Subcutaneous adipose tissue (tissue), 4 donors: ENCODE data around the gene GCSH. TPM values are rescaled to one million over a fixed set of nuclear protein-coding genes. Genes with fewer than 3 reads are reported as not detected.

Source experiments
- total RNA-seq, 4 donors: library from RNA; depleted of rRNA; stranded (reverse); fragments of >200 nt; gene quantifications; one replicate each; pipeline ENCODE4 v1.1.0, GENCODE V29; 2016
- TF ChIP-seq, protein P1 (sequence below): fragments of 450-650 bp; IDR thresholded peaks from one replicate; pipeline ENCODE4 v1.5.1; 2016; ENCODE audit warnings: low read depth, mild to moderate bottlenecking, control low read depth, antibody characterized with exemption, moderate library complexity

The GCSH gene
- total RNA-seq, 4 donors from 2014 or later, result 22.8 to 57.1 (median 41.5) TPM

DNA sequence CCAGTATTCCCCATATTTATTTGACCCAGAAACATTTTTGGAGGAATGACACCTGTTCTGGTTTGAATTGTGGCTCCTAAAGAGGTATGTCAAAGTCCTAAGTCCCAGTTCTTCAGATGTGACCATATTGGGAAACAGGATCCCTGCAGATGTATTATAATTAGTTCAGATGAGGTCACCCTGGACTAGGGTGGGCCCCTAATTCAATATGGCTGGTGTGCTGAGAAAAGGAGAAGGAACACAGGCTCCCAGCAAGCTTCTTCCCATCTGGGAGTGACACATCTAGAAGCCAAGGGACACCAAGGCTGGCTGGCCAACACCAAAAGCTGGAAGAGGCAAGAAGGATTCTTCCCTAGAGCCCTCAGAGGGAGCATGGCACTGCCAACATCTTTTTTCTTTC is 3.8 kb upstream of the GCSH start:
- TF ChIP-seq, protein P1, sequence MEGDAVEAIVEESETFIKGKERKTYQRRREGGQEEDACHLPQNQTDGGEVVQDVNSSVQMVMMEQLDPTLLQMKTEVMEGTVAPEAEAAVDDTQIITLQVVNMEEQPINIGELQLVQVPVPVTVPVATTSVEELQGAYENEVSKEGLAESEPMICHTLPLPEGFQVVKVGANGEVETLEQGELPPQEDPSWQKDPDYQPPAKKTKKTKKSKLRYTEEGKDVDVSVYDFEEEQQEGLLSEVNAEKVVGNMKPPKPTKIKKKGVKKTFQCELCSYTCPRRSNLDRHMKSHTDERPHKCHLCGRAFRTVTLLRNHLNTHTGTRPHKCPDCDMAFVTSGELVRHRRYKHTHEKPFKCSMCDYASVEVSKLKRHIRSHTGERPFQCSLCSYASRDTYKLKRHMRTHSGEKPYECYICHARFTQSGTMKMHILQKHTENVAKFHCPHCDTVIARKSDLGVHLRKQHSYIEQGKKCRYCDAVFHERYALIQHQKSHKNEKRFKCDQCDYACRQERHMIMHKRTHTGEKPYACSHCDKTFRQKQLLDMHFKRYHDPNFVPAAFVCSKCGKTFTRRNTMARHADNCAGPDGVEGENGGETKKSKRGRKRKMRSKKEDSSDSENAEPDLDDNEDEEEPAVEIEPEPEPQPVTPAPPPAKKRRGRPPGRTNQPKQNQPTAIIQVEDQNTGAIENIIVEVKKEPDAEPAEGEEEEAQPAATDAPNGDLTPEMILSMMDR, result no peak

DNA sequence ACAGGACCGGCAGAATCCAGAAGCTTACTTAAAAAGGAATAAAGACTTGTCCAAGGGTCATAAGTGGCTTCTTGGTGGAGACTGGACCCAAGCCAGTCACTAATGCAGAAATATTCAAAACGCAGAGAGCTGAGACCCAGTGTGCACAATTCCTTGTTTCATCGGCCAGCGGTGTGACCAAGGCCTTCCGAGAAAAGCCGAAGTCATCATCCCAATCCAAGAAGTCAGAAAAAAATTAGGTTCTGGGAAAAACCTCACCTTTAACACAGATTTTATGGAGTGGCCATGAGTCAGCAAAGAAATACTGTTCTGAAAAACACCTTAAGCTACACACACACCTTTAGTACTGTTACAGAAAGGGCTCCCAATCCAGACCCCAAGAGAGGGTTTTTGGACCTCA is 1.0 kb upstream of the GCSH start:
- TF ChIP-seq, protein P1, result no peak

DNA sequence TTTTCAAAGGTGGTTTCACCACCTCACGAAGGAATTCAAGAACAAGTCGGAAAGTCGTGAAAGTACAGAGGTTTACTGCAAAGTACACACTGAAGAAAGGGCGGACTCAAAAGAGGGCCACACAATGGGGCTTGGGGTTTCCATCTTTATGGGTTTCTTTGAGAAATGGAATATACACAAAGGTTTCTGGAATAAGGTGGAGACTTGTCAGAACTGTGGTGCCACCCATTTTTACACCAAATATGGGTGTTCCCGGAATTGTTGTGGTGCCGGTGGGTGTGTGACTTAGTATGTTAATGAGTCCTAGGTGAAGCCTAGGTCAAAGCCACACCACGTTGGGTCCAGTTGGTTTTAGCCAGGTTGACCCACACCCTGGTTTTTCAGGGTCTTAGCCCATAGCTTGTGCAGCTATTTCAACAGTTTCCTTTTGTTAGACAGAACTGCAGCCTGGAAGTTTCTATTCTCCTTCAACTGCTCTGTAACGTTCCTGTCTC is 567 bp upstream of the GCSH start:
- TF ChIP-seq, protein P1, result no peak

DNA sequence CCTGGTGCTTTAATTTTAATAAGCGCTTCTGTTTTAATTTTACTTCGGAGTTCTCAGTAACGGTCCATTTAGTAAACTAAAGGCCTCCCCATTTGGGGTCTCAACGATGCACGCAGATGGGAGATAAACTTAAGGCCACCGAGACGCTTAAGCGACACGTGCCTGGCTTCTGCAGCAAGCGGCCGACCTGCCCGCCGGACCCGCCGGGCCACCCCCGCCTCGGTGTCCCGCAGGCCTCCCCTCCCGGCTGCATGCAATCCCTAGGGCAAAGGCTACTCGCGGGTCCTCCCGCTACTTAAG is 592 bp downstream of the GCSH start:
- TF ChIP-seq, protein P1, result no peak

DNA sequence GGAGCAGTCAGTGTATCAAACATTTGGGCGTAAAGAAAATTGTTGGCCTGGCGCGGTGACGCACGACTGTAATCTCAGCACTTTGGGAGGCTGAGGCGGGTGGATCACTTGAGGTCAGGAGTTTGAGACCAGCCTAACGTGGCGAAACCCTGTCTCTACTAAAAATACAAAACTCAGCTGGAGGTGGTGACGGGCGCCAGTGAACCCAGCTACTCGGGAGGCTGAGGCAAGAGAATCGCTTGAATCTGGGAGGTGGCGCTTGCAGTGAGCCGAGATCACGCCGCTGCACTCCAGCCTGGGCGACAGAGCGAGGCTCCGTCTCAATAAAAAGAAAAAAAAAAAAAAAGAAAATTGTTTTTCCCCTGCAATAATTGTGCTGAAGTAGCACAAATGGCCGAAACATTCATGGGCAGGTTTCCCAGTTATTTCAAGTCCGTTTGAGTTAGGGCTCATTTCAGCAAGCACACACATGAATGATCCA is 1.4 kb downstream of the GCSH start:
- TF ChIP-seq, protein P1, result no peak

DNA sequence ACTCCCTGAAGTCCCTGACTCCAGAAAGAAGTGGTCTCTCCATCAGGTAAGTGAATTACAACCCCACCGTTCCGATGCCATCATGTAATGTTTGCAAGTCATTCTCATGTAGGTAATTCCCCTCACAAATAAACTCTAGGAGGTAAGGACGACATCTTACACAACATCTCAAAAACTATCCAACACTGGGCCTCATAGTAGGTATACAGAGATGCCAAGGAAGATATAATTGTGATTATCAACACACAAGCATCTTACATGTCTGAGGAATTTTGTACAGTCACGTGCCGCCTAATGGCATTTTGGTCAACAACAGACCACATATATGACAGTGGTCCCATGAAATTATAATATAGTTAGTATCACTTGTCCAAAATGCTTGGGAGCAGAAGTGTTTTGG is 7.4 kb downstream of the GCSH start:
- TF ChIP-seq, protein P1, result no peak

DNA sequence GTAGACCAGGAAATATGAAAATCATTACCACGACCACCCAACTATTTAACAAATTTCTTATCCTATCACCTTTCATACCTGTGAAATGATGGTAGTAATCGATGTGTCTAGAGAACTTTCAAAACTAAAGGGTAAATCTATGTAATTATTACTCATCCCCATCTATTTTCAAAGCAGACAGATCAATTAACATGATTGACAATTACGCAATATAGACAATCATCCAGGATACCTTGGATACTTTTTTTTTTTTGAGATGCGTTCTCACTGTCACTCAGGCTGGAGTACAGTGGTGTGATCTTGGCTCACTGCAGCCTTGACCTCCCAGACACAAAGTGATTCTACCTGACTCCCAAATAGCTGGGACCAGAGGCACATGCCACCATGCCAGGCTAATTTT is 15.2 kb downstream of the GCSH start:
- TF ChIP-seq, protein P1, result no peak

DNA sequence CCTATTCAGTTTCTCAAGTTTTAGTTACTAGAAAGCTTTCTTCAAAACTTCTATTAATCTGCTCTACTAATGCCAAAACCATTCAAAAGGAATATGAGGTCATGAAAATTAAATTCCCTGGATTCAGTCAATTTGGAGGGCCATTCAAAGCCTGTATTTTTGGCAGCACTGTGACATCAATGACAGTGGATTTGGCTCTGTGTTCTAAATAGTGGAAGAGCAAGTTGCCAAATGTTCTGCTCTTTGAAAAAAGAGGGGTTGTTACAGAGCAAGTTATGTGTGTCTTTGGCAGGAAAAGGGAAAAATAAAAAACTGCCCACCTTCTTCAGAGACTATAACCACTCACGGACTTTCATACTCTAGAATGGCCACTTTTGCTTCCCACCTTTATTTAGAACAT is 16.0 kb downstream of the GCSH start:
- TF ChIP-seq, protein P1, result no peak
